K562 (cell line): Measurements from ENCODE around the gene SLC4A2. TPM values are rescaled to one million over a fixed set of nuclear protein-coding genes. Genes with fewer than 3 reads are reported as not detected.

Source experiments
- ATF1 ChIP-seq, 2 experiments: fragments of 450-650 bp in 1 of 2; IDR thresholded peaks; 2 replicates each; pipeline ENCODE4 v1.6.1; 2016; ENCODE audit warnings: missing compliant biosample characterization in 1 of 2, missing genetic modification characterization in 1 of 2
- DMBX1 ChIP-seq: fragments of 250-450 bp; sonication (Bioruptor Pico); IDR thresholded peaks from 2 replicates; pipeline ENCODE4 v1.8.0; 2022; ENCODE audit warnings: inconsistent platforms, mild to moderate bottlenecking, moderate library complexity, borderline replicate concordance
- ETV5 ChIP-seq: sonication (generic); formaldehyde crosslinking; IDR thresholded peaks from 2 replicates; pipeline ENCODE4 v1.4.0; 2020; ENCODE audit warnings: low read depth, mild to moderate bottlenecking, missing genetic modification reagents
- ETV6 ChIP-seq, 3 experiments: fragments of 150-350 bp in 1 of 3; sonication (generic) in 1 of 3; formaldehyde crosslinking in 1 of 3; IDR thresholded peaks; 2 replicates each; pipeline versions ENCODE4 v1.6.1 to v1.8.0; 2014 to 2022; ENCODE audit warnings: borderline replicate concordance in 2 of 3, low read depth in 2 of 3, antibody characterized with exemption in 1 of 3, low read length in 1 of 3, mild to moderate bottlenecking in 1 of 3, missing genetic modification reagents in 1 of 3
- FOS ChIP-seq: IDR thresholded peaks from 3 replicates; pipeline ENCODE4 v1.6.1; 2011; ENCODE audit not compliant: insufficient read length; ENCODE audit errors: extremely low read depth
- FOXK2 ChIP-seq, 2 experiments: fragments of 450-650 bp; IDR thresholded peaks in 1 of 2; conservative IDR thresholded peaks in 1 of 2; 2 replicates each; pipeline ENCODE4 v1.6.1; 2016; ENCODE audit warnings: low read depth in 2 of 2, mild to moderate bottlenecking in 1 of 2
- GTF2A2 ChIP-seq: IDR thresholded peaks from 2 replicates; pipeline ENCODE4 v1.6.1; 2016; ENCODE audit warnings: mild to moderate bottlenecking, missing genetic modification characterization, missing compliant biosample characterization
- HDAC2 ChIP-seq: fragments of 450-650 bp; IDR thresholded peaks from 2 replicates; pipeline ENCODE4 v1.6.1; 2016; ENCODE audit warnings: mild to moderate bottlenecking
- MTA3 ChIP-seq: fragments of 450-650 bp; formaldehyde crosslinking; IDR thresholded peaks from 2 replicates; pipeline ENCODE4 v1.6.1; 2017; ENCODE audit warnings: mild to moderate bottlenecking, borderline replicate concordance
- PYGO2 ChIP-seq: fragments of 450-650 bp; IDR thresholded peaks from 2 replicates; pipeline ENCODE4 v1.6.1; 2016; ENCODE audit warnings: mild to moderate bottlenecking, missing genetic modification characterization, moderate library complexity, missing compliant biosample characterization
- RBM14 ChIP-seq: fragments of 200-400 bp; formaldehyde crosslinking; IDR thresholded peaks from 2 replicates; pipeline ENCODE4 v1.6.1; 2018; ENCODE audit warnings: low read depth, mild to moderate bottlenecking, low read length, moderate library complexity, borderline replicate concordance; ENCODE audit not compliant: insufficient read depth
- RBM39 ChIP-seq: fragments of 200-400 bp; formaldehyde crosslinking; optimal IDR thresholded peaks from 2 replicates; pipeline ENCODE3; 2018; ENCODE audit warnings: low read depth, low read length
- SIX5 ChIP-seq, 2 experiments: IDR thresholded peaks; 2 replicates each; pipeline ENCODE4 v1.6.1; 2011; ENCODE audit warnings: low read length in 2 of 2, borderline replicate concordance in 1 of 2, low read depth in 1 of 2, mild to moderate bottlenecking in 1 of 2, moderate library complexity in 1 of 2; ENCODE audit not compliant: insufficient read depth in 1 of 2
- SRF ChIP-seq, 2 experiments: fragments of 250-450, 450-650 bp in 1 of 2; sonication (Bioruptor Pico) in 1 of 2; sonication (generic) in 1 of 2; formaldehyde crosslinking; IDR thresholded peaks; 2 replicates each; pipeline versions ENCODE4 v1.5.0 to v1.5.1; 2020 to 2022; ENCODE audit warnings: mild to moderate bottlenecking in 1 of 2, missing genetic modification reagents in 1 of 2
- TAF9B ChIP-seq: fragments of 450-650 bp; IDR thresholded peaks from 2 replicates; pipeline ENCODE4 v1.6.1; 2018; ENCODE audit warnings: mild to moderate bottlenecking; ENCODE audit not compliant: partially characterized antibody
- ZNF143 ChIP-seq: sonication (generic); formaldehyde crosslinking; IDR thresholded peaks from 2 replicates; pipeline ENCODE4 v1.9.0; 2022; ENCODE audit warnings: mild to moderate bottlenecking, missing genetic modification reagents
- ZNF696 ChIP-seq: fragments of 250-450 bp; sonication (Bioruptor Pico); conservative IDR thresholded peaks from 2 replicates; pipeline ENCODE4 v1.4.0; 2020; ENCODE audit warnings: mild to moderate bottlenecking, moderate library complexity
- ZNF780A ChIP-seq: fragments of 250-450 bp; sonication (Bioruptor Pico); IDR thresholded peaks from 2 replicates; pipeline ENCODE4 v1.5.0; 2021; ENCODE audit warnings: mild to moderate bottlenecking
- polyA plus RNA-seq, 8 experiments: library from polyadenylated mRNA; depleted of rRNA in 4 of 8; stranded (reverse) in 5 of 8; unstranded in 3 of 8; fragments of >200 nt; fragmentation: Nextera tagmentation in 2 of 8; fragmentation: Illumina TruSeq in 1 of 8; extraction: Ambion mirVana in 2 of 8; extraction: Trizol in 1 of 8; gene quantifications; 2 replicates each; pipeline versions ENCODE4 v1.2.1 to v1.2.3, GENCODE V29; 2011 to 2014; ENCODE audit warnings: inconsistent platforms in 1 of 8, missing spikeins in 1 of 8
- total RNA-seq, 7 experiments: library from RNA; depleted of rRNA in 6 of 7; stranded (reverse); fragments of >200 nt in 6 of 7; fragmentation: Illumina TruSeq in 2 of 7; extraction: Trizol in 2 of 7; gene quantifications; 2 replicates each; pipeline versions ENCODE4 v1.2.1 to v1.2.3, GENCODE V29; 2011 to 2021; ENCODE audit warnings: low replicate concordance in 1 of 7
- TF ChIP-seq, protein P1 (sequence below): fragments of 250-450 bp; sonication (Bioruptor Pico); IDR thresholded peaks from 2 replicates; pipeline ENCODE4 v1.9.0; 2021; ENCODE audit warnings: mild to moderate bottlenecking
- TF ChIP-seq, protein P2 (sequence below): fragments of 450-650 bp; formaldehyde crosslinking; IDR thresholded peaks from 2 replicates; pipeline ENCODE4 v1.4.0; 2020; ENCODE audit warnings: mild to moderate bottlenecking, moderate library complexity
- TF ChIP-seq, protein P3 (sequence below): fragments of 450-650 bp; IDR thresholded peaks from 2 replicates; pipeline ENCODE4 v1.7.0; 2016; ENCODE audit warnings: borderline replicate concordance

The SLC4A2 gene
- total and polyA plus RNA-seq, 9 of the 15 experiments (the other 6 are each of a cell fraction or from before 2014, with no cell fraction given), result 11.4 to 375 (median 130) TPM

DNA sequence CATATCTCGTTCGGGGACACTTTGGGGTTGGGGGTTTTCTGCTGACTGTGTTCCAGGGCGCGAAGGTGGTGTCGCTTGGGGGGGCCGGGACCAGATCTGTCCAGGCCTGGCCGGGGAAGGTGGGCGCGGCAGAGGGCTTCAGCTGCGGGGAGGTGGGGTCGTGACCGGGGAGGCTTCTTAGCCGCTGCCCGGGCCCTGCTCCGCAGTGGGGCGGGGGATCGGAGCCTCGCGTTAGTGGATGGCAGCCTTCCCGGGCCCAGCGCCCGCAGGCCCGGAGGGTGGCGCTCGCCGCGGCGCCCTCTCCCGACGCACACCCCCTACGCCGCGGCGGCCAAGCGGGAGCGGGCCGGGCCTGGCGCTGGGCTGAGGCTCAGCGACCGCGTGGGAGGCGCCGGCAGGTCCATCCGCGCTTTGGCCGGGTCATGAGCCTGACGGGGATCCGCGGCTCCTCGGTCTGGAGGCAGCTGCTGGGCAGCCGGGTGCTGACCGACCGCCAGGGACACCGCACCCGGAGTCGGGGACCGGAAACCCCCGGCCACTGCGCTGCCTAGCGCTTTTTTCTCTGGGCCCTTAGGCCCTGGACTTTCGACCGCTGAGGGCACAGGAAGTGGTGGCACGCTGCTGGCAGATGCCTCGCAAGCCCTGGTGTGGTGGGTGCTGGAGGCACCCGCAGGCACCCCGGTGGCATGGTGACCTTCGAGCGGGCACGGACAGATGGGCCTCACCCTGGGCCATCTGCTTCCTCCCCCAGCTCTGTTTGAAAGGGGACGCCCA is 28.0 kb downstream of the SLC4A2 start (continued):
- peak in 1 of 2 experiments; percentile 43; a peak in 1 of 4 replicates for TF ChIP-seq ETV6 (IDR thresholded peaks at IDR 0.05; ENCODE audit: borderline replicate concordance in 1 of 2, low read depth in 2 of 2, low read length in 1 of 2)
- TF ChIP-seq ETV6 (CRISPR knock-in tag; IDR thresholded peaks at IDR 0.05; ENCODE audit: borderline replicate concordance), result no peak
- no peak for TF ChIP-seq ATF1 (CRISPR knock-in tag; IDR thresholded peaks at IDR 0.05)
- peak; percentile 75 for TF ChIP-seq ATF1 (tag; IDR thresholded peaks at IDR 0.05)
- no peak for TF ChIP-seq RBM39
- TF ChIP-seq ETV5 (CRISPR knock-in tag), result no peak
- TF ChIP-seq DMBX1, result no peak; the same call in 1 of the 2 replicates
- TF ChIP-seq ZNF780A (CRISPR knock-in tag), result no peak
- TF ChIP-seq ZNF696, result no peak
- no peak for TF ChIP-seq FOS
- TF ChIP-seq GTF2A2 (tag), result no peak
- no peak for TF ChIP-seq SIX5 (IDR thresholded peaks at IDR 0.05; ENCODE audit: borderline replicate concordance in 1 of 2, insufficient read depth in 1 of 2, low read depth in 1 of 2, low read length in 2 of 2)
- TF ChIP-seq PYGO2 (tag), result no peak
- TF ChIP-seq FOXK2 (conservative IDR thresholded peaks at IDR 0.05 in 1 of 2, IDR thresholded peaks at IDR 0.05 in 1 of 2; ENCODE audit: low read depth in 2 of 2), result no peak
- no peak for TF ChIP-seq ZNF143 (CRISPR knock-in tag)
- peak; percentile 44; the same call in 1 of the 2 replicates for TF ChIP-seq MTA3
- TF ChIP-seq RBM14, result no peak; the same call in 1 of the 2 replicates
- 0 out of 2 replicates have a peak, but pooled peaks have one; percentile 24 for TF ChIP-seq HDAC2
- TF ChIP-seq, protein P1, sequence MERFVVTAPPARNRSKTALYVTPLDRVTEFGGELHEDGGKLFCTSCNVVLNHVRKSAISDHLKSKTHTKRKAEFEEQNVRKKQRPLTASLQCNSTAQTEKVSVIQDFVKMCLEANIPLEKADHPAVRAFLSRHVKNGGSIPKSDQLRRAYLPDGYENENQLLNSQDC, result no peak
- TF ChIP-seq, protein P2, sequence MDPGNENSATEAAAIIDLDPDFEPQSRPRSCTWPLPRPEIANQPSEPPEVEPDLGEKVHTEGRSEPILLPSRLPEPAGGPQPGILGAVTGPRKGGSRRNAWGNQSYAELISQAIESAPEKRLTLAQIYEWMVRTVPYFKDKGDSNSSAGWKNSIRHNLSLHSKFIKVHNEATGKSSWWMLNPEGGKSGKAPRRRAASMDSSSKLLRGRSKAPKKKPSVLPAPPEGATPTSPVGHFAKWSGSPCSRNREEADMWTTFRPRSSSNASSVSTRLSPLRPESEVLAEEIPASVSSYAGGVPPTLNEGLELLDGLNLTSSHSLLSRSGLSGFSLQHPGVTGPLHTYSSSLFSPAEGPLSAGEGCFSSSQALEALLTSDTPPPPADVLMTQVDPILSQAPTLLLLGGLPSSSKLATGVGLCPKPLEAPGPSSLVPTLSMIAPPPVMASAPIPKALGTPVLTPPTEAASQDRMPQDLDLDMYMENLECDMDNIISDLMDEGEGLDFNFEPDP (CRISPR knock-in tag), result no peak
- TF ChIP-seq TAF9B, result no peak
- TF ChIP-seq, protein P3, sequence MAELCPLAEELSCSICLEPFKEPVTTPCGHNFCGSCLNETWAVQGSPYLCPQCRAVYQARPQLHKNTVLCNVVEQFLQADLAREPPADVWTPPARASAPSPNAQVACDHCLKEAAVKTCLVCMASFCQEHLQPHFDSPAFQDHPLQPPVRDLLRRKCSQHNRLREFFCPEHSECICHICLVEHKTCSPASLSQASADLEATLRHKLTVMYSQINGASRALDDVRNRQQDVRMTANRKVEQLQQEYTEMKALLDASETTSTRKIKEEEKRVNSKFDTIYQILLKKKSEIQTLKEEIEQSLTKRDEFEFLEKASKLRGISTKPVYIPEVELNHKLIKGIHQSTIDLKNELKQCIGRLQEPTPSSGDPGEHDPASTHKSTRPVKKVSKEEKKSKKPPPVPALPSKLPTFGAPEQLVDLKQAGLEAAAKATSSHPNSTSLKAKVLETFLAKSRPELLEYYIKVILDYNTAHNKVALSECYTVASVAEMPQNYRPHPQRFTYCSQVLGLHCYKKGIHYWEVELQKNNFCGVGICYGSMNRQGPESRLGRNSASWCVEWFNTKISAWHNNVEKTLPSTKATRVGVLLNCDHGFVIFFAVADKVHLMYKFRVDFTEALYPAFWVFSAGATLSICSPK, result no peak
- TF ChIP-seq SRF (CRISPR knock-in tag; IDR thresholded peaks at IDR 0.05), result no peak
